ENCODE results near the gene SGTA. TPM values are rescaled to one million over a fixed set of nuclear protein-coding genes. Genes with fewer than 3 reads are reported as not detected.
"Not testable (repeated sequence)": the region's sequence is repeated elsewhere in the genome, so short reads cannot be mapped to it uniquely, and the experiment has no call there.

Gene SGTA
- total RNA-seq, 1 donor from 2014 or later = 67.3 TPM

- intact Hi-C loops (cut with micrococcal nuclease) = no loop called here
- Mint-ChIP-seq H3K27ac (no peak overlapping the region), H3K27me3 (ENCODE audit: low read depth) (peaks cover 16% of the 10 kb centered on the region), H3K9me3 (peaks cover 11% of the 10 kb centered on the region), H3K4me1 (ENCODE audit: low read depth) (no peaks in the 10 kb centered on the region), H3K36me3 (ENCODE audit: low read depth) (peaks cover 3% of the 10 kb centered on the region), H3K4me3 (ENCODE audit: low read depth) (no peak overlapping the region)
- no peak for DNase-seq (ENCODE audit: low spot score)
These were observed 66.1 kb downstream of the SGTA start for GRCh38 chr19:2716722-2717637.

- Mint-ChIP-seq H3K4me1 (ENCODE audit: low read depth) (no peaks in the 10 kb centered on the region), H3K9me3 (peaks cover 11% of the 10 kb centered on the region), H3K27me3 (ENCODE audit: low read depth) (peaks cover 11% of the 10 kb centered on the region), H3K36me3 (ENCODE audit: low read depth) (peaks cover 3% of the 10 kb centered on the region), H3K4me3 (ENCODE audit: low read depth) (no peak overlapping the region), H3K27ac (no peak overlapping the region)
- no peak for DNase-seq (ENCODE audit: low spot score)
- intact Hi-C loops (cut with micrococcal nuclease) = no loop called here
These were observed 66.8 kb downstream of the SGTA start for GRCh38 chr19:2716275-2716650.

GRCh38 chr19:2715470-2716274 is 67.4 kb downstream of the SGTA start:
- H3K4me3 Mint-ChIP-seq (ENCODE audit: low read depth) = no peak overlapping the region
- intact Hi-C loops (cut with micrococcal nuclease) = no loop called here
- no peaks in the 10 kb centered on the region for H3K4me1 Mint-ChIP-seq (ENCODE audit: low read depth)
- no peak overlapping the region for H3K27ac Mint-ChIP-seq
- H3K9me3 Mint-ChIP-seq = peaks cover 11% of the 10 kb centered on the region
- DNase-seq (ENCODE audit: low spot score) = no peak
- peaks cover 11% of the 10 kb centered on the region for H3K27me3 Mint-ChIP-seq (ENCODE audit: low read depth)
- H3K36me3 Mint-ChIP-seq (ENCODE audit: low read depth) = peaks cover 3% of the 10 kb centered on the region

GRCh38 chr19:2714531-2715269 is 68.4 kb downstream of the SGTA start:
- DNase-seq (ENCODE audit: low spot score) = no peak
- H3K36me3 Mint-ChIP-seq (ENCODE audit: low read depth) = peaks cover 3% of the 10 kb centered on the region
- H3K9me3 Mint-ChIP-seq = peaks cover 11% of the 10 kb centered on the region

GRCh38 chr19:2714102-2714501 is 69.0 kb downstream of the SGTA start:
- DNase-seq (ENCODE audit: low spot score); intact Hi-C loops (cut with micrococcal nuclease): not testable (repeated sequence)
- peaks cover 11% of the 10 kb centered on the region for H3K9me3 Mint-ChIP-seq

More at GRCh38 chr19:2714531-2715269, 68.4 kb downstream of the SGTA start:
- intact Hi-C loops (cut with micrococcal nuclease) = no loop called here
- Mint-ChIP-seq H3K4me3 (ENCODE audit: low read depth) (no peak overlapping the region), H3K4me1 (ENCODE audit: low read depth) (no peaks in the 10 kb centered on the region), H3K27ac (no peak overlapping the region), H3K27me3 (ENCODE audit: low read depth) (peaks cover 7% of the 10 kb centered on the region)

GRCh38 chr19:2713170-2713569 is 69.9 kb downstream of the SGTA start:
- H3K27ac Mint-ChIP-seq; H3K4me1 Mint-ChIP-seq (ENCODE audit: low read depth); DNase-seq (ENCODE audit: low spot score); intact Hi-C loops (cut with micrococcal nuclease); H3K36me3 Mint-ChIP-seq (ENCODE audit: low read depth); H3K4me3 Mint-ChIP-seq (ENCODE audit: low read depth); H3K27me3 Mint-ChIP-seq (ENCODE audit: low read depth): not testable (repeated sequence)
- peaks cover 11% of the 10 kb centered on the region for H3K9me3 Mint-ChIP-seq

More at GRCh38 chr19:2714102-2714501, 69.0 kb downstream of the SGTA start:
- not testable (repeated sequence) for H3K4me1 Mint-ChIP-seq (ENCODE audit: low read depth); H3K4me3 Mint-ChIP-seq (ENCODE audit: low read depth); H3K27me3 Mint-ChIP-seq (ENCODE audit: low read depth); H3K27ac Mint-ChIP-seq; H3K36me3 Mint-ChIP-seq (ENCODE audit: low read depth)

GRCh38 chr19:2711875-2712205 is 71.2 kb downstream of the SGTA start:
- Mint-ChIP-seq H3K27ac (no peak overlapping the region), H3K27me3 (ENCODE audit: low read depth) (no peaks in the 10 kb centered on the region), H3K36me3 (ENCODE audit: low read depth) (peaks cover 3% of the 10 kb centered on the region), H3K9me3 (peaks cover 11% of the 10 kb centered on the region), H3K4me1 (ENCODE audit: low read depth) (no peaks in the 10 kb centered on the region), H3K4me3 (ENCODE audit: low read depth) (no peak overlapping the region)
- intact Hi-C loops (cut with micrococcal nuclease) = no loop called here
- no peak for DNase-seq (ENCODE audit: low spot score)

GRCh38 chr19:2711172-2711874 is 71.8 kb downstream of the SGTA start:
- no peaks in the 10 kb centered on the region for H3K4me1 Mint-ChIP-seq (ENCODE audit: low read depth)
- intact Hi-C loops (cut with micrococcal nuclease) = no loop called here
- H3K9me3 Mint-ChIP-seq = peaks cover 11% of the 10 kb centered on the region
- no peaks in the 10 kb centered on the region for H3K27me3 Mint-ChIP-seq (ENCODE audit: low read depth)
- DNase-seq (ENCODE audit: low spot score) = no peak
- no peak overlapping the region for H3K27ac Mint-ChIP-seq
- H3K36me3 Mint-ChIP-seq (ENCODE audit: low read depth) = peaks cover 3% of the 10 kb centered on the region
- H3K4me3 Mint-ChIP-seq (ENCODE audit: low read depth) = no peak overlapping the region

GRCh38 chr19:2706251-2706650 is 76.8 kb downstream of the SGTA start:
- intact Hi-C loops (cut with micrococcal nuclease) = no loop called here
- H3K4me1 Mint-ChIP-seq (ENCODE audit: low read depth) = peaks cover 4% of the 10 kb centered on the region
- DNase-seq (ENCODE audit: low spot score) = no peak
- no peaks in the 10 kb centered on the region for H3K9me3 Mint-ChIP-seq
- no peak overlapping the region for H3K4me3 Mint-ChIP-seq (ENCODE audit: low read depth)
- H3K27ac Mint-ChIP-seq = no peak overlapping the region
- H3K27me3 Mint-ChIP-seq (ENCODE audit: low read depth) = peaks cover 7% of the 10 kb centered on the region
- no peaks in the 10 kb centered on the region for H3K36me3 Mint-ChIP-seq (ENCODE audit: low read depth)

Other genes starting within 250 kb of the SGTA start
- gene GNG7, start 80.6 kb downstream of the SGTA start, total RNA-seq = 0.16 TPM in 2 replicates
- 0.28 and 0.39 TPM in 2 replicates for gene DIRAS1, start 61.9 kb downstream of the SGTA start, total RNA-seq
- 39.1 and 39.4 TPM in 2 replicates for gene SLC39A3, start 43.3 kb downstream of the SGTA start, total RNA-seq
- 178 TPM in 2 replicates for gene THOP1, start 2.2 kb upstream of the SGTA start, total RNA-seq
- gene ZNF554, start 36.6 kb upstream of the SGTA start, total RNA-seq = 2.3 and 2.4 TPM in 2 replicates
- gene ZNF555, start 58.2 kb upstream of the SGTA start, total RNA-seq = 0.66 and 1.3 TPM in 2 replicates
- gene ZNF556, start 84.1 kb upstream of the SGTA start, total RNA-seq = not detected in 2 replicates
- 2.7 and 3.1 TPM in 2 replicates for gene ZNF57, start 117.7 kb upstream of the SGTA start, total RNA-seq
- 3.5 and 4.0 TPM in 2 replicates for gene ZNF77, start 161.7 kb upstream of the SGTA start, total RNA-seq
- 1.4 and 1.5 TPM in 2 replicates for gene TLE6, start 194.3 kb upstream of the SGTA start, total RNA-seq
- 2.2 and 2.4 TPM in 2 replicates for gene TLE2, start 246.0 kb upstream of the SGTA start, total RNA-seq

Measured in activated T-helper 2 cell treated with anti-CD3 and anti-CD28 coated beads, Interferon-gamma antibody, Interleukin-2, Interleukin-4, amounts not matched to agents 10 μg/mL and 5 μg/mL and 100 μg/mL, durations not matched to agents 14 hours and 24 hours and 36 hours (primary cell).